Astrocyte (in vitro differentiated cells and primary cell): ENCODE measurements around the gene ANOS1. TPM values are rescaled to one million over a fixed set of nuclear protein-coding genes. Genes with fewer than 3 reads are reported as not detected.

Experiments
- DNase-seq: peaks from one replicate; pipeline ENCODE4 v3.0.0-alpha.2; 2010; ENCODE audit warnings: low read depth
- FAIRE-seq: peaks from 2 replicates; lab custom pipeline; 2011; peaks lifted over from hg19 to GRCh38; lab: Jason Lieb, UNC
- H2AFZ ChIP-seq: 2 replicates; pipeline ENCODE4 v1.6.0; 2012; ENCODE audit warnings: low read depth, low read length, inconsistent platforms
- H3K27ac ChIP-seq: 2 replicates; pipeline ENCODE4 v1.5.1; 2011; ENCODE audit warnings: low read depth, low read length, inconsistent platforms
- H3K27me3 ChIP-seq: 2 replicates; pipeline ENCODE4 v1.6.0; 2011; ENCODE audit warnings: low read length, inconsistent platforms; ENCODE audit not compliant: insufficient read depth
- H3K36me3 ChIP-seq: 2 replicates; pipeline ENCODE4 v1.5.1; 2011; ENCODE audit warnings: low read length, inconsistent platforms; ENCODE audit not compliant: insufficient read depth
- H3K4me1 ChIP-seq: 2 replicates; pipeline ENCODE4 v1.5.1; 2011; ENCODE audit warnings: low read length, inconsistent platforms; ENCODE audit not compliant: insufficient read depth
- H3K4me2 ChIP-seq: 2 replicates; pipeline ENCODE4 v1.6.0; 2012; ENCODE audit warnings: low read length, inconsistent platforms
- H3K4me3 ChIP-seq: 2 replicates; pipeline ENCODE4 v1.5.1; 2011; ENCODE audit warnings: low read depth, mild to moderate bottlenecking, low read length, inconsistent platforms; ENCODE audit not compliant: insufficient read depth
- H3K79me2 ChIP-seq: 2 replicates; pipeline ENCODE4 v1.6.0; 2012; ENCODE audit warnings: mild to moderate bottlenecking, low read length, inconsistent platforms; ENCODE audit not compliant: insufficient read depth
- H3K9ac ChIP-seq: 2 replicates; pipeline ENCODE4 v1.6.0; 2012; ENCODE audit warnings: mild to moderate bottlenecking, low read length, inconsistent platforms
- H3K9me3 ChIP-seq: 2 replicates; pipeline ENCODE4 v1.5.1; 2012; ENCODE audit warnings: low read depth, mild to moderate bottlenecking, low read length, inconsistent platforms; ENCODE audit not compliant: insufficient read depth
- H4K20me1 ChIP-seq: 2 replicates; pipeline ENCODE4 v1.6.0; 2012; ENCODE audit warnings: low read length, inconsistent platforms; ENCODE audit not compliant: insufficient read depth
- H3K27ac Mint-ChIP-seq: one replicate; pipeline ENCODE4 v1.8.0; 2021; ENCODE audit warnings: mild to moderate bottlenecking, mixed read lengths; ENCODE audit not compliant: unreplicated experiment
- H3K27me3 Mint-ChIP-seq: one replicate; pipeline ENCODE4 v1.8.0; 2021; ENCODE audit warnings: low read depth, mixed read lengths; ENCODE audit not compliant: unreplicated experiment
- H3K36me3 Mint-ChIP-seq: one replicate; pipeline ENCODE4 v1.8.0; 2021; ENCODE audit warnings: low read depth, mixed read lengths; ENCODE audit not compliant: unreplicated experiment
- H3K4me1 Mint-ChIP-seq: one replicate; pipeline ENCODE4 v1.8.0; 2021; ENCODE audit warnings: low read depth, mixed read lengths; ENCODE audit not compliant: unreplicated experiment
- H3K4me3 Mint-ChIP-seq: one replicate; pipeline ENCODE4 v1.8.0; 2021; ENCODE audit warnings: mild to moderate bottlenecking, moderate library complexity, mixed read lengths; ENCODE audit not compliant: unreplicated experiment
- H3K9me3 Mint-ChIP-seq: one replicate; pipeline ENCODE4 v1.8.0; 2021; ENCODE audit warnings: mild to moderate bottlenecking, mixed read lengths; ENCODE audit not compliant: unreplicated experiment
- CTCF ChIP-seq: IDR thresholded peaks from 2 replicates; pipeline ENCODE4 v1.5.1; 2011; ENCODE audit warnings: low read depth, mild to moderate bottlenecking, inconsistent platforms, low read length, moderate library complexity; ENCODE audit not compliant: insufficient read depth
- EZH2 ChIP-seq: IDR thresholded peaks from 2 replicates; pipeline ENCODE4 v1.6.1; 2012; ENCODE audit warnings: mild to moderate bottlenecking, low read length, inconsistent platforms; ENCODE audit not compliant: insufficient read depth
- total RNA-seq: library from RNA; stranded (reverse); gene quantifications from 2 replicates; pipeline ENCODE4 v1.2.1, GENCODE V29; 2021

Gene ANOS1
- total RNA-seq, 1 donor from 2014 or later, result 10.0 TPM

DNA sequence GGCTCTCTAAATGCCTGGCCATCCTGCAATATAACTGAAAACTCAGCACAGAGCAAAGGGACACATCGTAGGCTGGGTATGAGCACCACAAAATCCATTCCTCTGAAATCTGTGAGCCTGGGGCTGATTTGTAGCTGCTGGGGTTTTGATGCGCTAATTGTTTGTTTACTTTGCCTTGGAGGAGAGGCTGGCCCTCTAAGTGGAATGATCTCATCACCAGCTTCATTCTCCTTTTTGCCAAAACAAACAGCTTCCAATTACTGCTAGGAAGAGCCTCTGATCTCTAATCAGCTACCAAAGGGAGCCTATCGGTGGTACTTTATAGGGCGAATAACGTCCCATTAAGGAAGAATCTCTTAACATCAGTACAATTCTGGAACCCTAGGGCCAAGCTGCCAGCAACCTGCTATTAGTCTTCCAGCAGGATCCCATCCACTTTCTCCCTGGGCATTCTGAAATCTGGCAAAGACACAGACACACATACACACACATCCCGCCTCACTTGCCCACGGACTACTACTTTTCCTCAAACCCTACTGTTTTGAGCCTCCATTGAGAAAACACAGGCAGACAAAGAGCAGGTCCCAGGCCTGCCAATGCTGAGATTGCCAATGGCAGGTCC lies 5.8 kb downstream of the ANOS1 start:
- H3K4me3 Mint-ChIP-seq, result no peak overlapping the region
- no peak for FAIRE-seq
- Histone ChIP-seq H4K20me1 (peaks cover 10% of the 10 kb centered on the region), H3K9ac (no peak overlapping the region), H3K36me3 (no peaks in the 10 kb centered on the region), H3K4me1 (no peaks in the 10 kb centered on the region), H3K27me3 (no peaks in the 10 kb centered on the region), H2AFZ (no peak overlapping the region), H3K79me2 (no peaks in the 10 kb centered on the region), H3K4me3 (no peak overlapping the region), H3K4me2 (peak overlapping the region; percentile 59), H3K27ac (no peak overlapping the region), H3K9me3 (no peaks in the 10 kb centered on the region)
- H3K36me3 Mint-ChIP-seq, result no peaks in the 10 kb centered on the region
- H3K27me3 Mint-ChIP-seq, result no peaks in the 10 kb centered on the region
- H3K9me3 Mint-ChIP-seq, result no peaks in the 10 kb centered on the region
- no peak for TF ChIP-seq EZH2
- H3K27ac Mint-ChIP-seq, result no peak overlapping the region
- peak; percentile 64 for DNase-seq
- H3K4me1 Mint-ChIP-seq, result no peaks in the 10 kb centered on the region

DNA sequence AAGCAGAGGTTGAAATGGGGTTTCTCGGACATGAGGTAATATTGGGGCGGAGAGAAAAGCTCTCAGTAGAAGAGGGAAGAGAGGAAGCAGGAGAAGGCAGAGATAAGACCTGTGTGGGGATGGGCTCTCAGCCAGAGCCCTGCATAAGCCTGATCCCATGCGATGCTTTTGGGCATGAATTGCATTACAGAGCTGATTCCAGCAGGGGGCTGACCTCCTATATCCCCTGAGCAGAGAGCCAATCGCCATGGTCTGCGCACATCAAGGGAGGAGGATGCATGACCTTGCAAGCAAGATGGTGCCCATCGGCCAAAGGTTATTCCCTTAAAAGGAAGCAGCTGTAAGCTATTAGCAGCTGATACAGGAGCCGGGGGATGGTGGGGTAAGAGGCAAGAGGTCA lies 7.6 kb downstream of the ANOS1 start:
- no peak for TF ChIP-seq CTCF
- TF ChIP-seq EZH2, result no peak
- H3K36me3 Mint-ChIP-seq, result no peaks in the 10 kb centered on the region
- H3K4me1 Mint-ChIP-seq, result no peaks in the 10 kb centered on the region
- no peaks in the 10 kb centered on the region for H3K27me3 Mint-ChIP-seq
- no peaks in the 10 kb centered on the region for H3K27me3 ChIP-seq
- no peak for FAIRE-seq
- peaks cover 10% of the 10 kb centered on the region for H4K20me1 ChIP-seq
- no peak overlapping the region for H3K27ac Mint-ChIP-seq
- no peak overlapping the region for H3K27ac ChIP-seq
- no peaks in the 10 kb centered on the region for H3K79me2 ChIP-seq
- H3K9me3 Mint-ChIP-seq, result no peaks in the 10 kb centered on the region
- H3K4me1 ChIP-seq, result no peaks in the 10 kb centered on the region
- H3K9ac ChIP-seq, result no peak overlapping the region
- H3K4me2 ChIP-seq, result no peak overlapping the region
- no peak overlapping the region for H2AFZ ChIP-seq
- H3K36me3 ChIP-seq, result no peaks in the 10 kb centered on the region
- H3K4me3 ChIP-seq, result no peak overlapping the region
- no peaks in the 10 kb centered on the region for H3K9me3 ChIP-seq
- no peak overlapping the region for H3K4me3 Mint-ChIP-seq
- no peak for DNase-seq

DNA sequence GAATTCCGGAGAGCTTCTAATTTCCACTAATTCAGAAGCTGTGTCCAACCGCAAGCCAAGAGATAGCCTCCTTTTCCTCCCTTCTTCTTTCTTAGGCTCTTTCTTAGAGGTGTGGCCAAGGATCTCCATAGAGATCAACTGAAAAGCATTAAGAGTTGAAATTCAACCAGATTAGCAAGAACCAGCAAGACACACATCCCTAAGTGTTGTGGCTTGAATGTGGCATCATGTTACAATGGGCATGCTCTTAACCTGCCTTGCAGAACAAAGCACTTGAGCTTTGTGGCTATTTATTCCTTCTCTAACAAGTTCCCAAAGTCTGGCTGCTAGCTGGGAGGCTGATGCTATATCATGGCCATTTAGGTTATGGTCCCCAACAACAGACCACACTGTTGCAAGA lies 10.4 kb downstream of the ANOS1 start:
- Histone ChIP-seq H4K20me1 (peaks cover 4% of the 10 kb centered on the region), H3K9me3 (no peaks in the 10 kb centered on the region), H3K4me1 (no peaks in the 10 kb centered on the region), H3K4me2 (no peak overlapping the region), H3K4me3 (no peak overlapping the region), H3K27me3 (no peaks in the 10 kb centered on the region), H3K27ac (no peak overlapping the region), H3K36me3 (no peaks in the 10 kb centered on the region), H3K79me2 (no peaks in the 10 kb centered on the region), H2AFZ (no peak overlapping the region), H3K9ac (no peak overlapping the region)
- TF ChIP-seq EZH2 (no peak), CTCF (no peak)
- peaks cover 4% of the 10 kb centered on the region for H3K9me3 Mint-ChIP-seq
- H3K4me3 Mint-ChIP-seq, result no peak overlapping the region
- DNase-seq (no peak), FAIRE-seq (no peak)
- H3K4me1 Mint-ChIP-seq, result no peaks in the 10 kb centered on the region
- no peaks in the 10 kb centered on the region for H3K27me3 Mint-ChIP-seq
- H3K36me3 Mint-ChIP-seq, result no peaks in the 10 kb centered on the region
- H3K27ac Mint-ChIP-seq, result no peak overlapping the region
